GM12873 (cell line): ENCODE data around the gene LACC1.

Source experiments
- CTCF ChIP-seq: IDR thresholded peaks from 2 replicates; pipeline ENCODE4 v1.5.1; 2012; ENCODE audit warnings: low read depth, mild to moderate bottlenecking, moderate library complexity, low read length, control low read depth; ENCODE audit not compliant: insufficient read depth; ENCODE audit errors: missing control alignments

Gene LACC1

GRCh38 chr13:43942286-43942685 lies 62.6 kb downstream of the LACC1 start:
- no peak for TF ChIP-seq CTCF
